H1 (cell line): ENCODE results near the gene PRKCH. TPM values are rescaled to one million over a fixed set of nuclear protein-coding genes. Genes with fewer than 3 reads are reported as not detected.

Experiments used
- CTCF ChIA-PET: fragments of 300-600 bp; sonication (Branson Sonifier 250); formaldehyde crosslinking; loops from one replicate; lab custom pipeline; 2021; ENCODE audit not compliant: partially characterized antibody; lab: Charles Lee
- POLR2A ChIA-PET: fragments of 300-600 bp; sonication (Branson Sonifier 250); formaldehyde crosslinking; loops from one replicate; lab custom pipeline; 2021; ENCODE audit warnings: inconsistent platforms; ENCODE audit not compliant: partially characterized antibody; lab: Charles Lee
- DNase-seq, 2 experiments: peaks; one replicate each; pipeline versions ENCODE4 v3.0.0 to v3.0.0-alpha.2; 2010 to 2022; ENCODE audit warnings: low spot score in 2 of 2, low read depth in 1 of 2, mixed read lengths in 1 of 2
- FAIRE-seq: peaks from 2 replicates; lab custom pipeline; 2011; peaks lifted over from hg19 to GRCh38; lab: Jason Lieb, UNC
- H2AFZ ChIP-seq: 2 replicates; pipeline ENCODE4 v1.8.1; 2012; ENCODE audit warnings: low read length, inconsistent platforms
- H2AK5ac ChIP-seq: 2 replicates; pipeline ENCODE4 v1.6.1; 2013; ENCODE audit warnings: low read depth, low read length
- H2BK120ac ChIP-seq: replicated peaks from 2 replicates; pipeline ENCODE3; 2013; ENCODE audit warnings: low read depth, low read length, inconsistent platforms
- H2BK12ac ChIP-seq: 2 replicates; pipeline ENCODE4 v1.6.1; 2013; ENCODE audit warnings: low read depth, low read length
- H2BK15ac ChIP-seq: 2 replicates; pipeline ENCODE4 v1.6.1; 2013; ENCODE audit warnings: low read length
- H2BK20ac ChIP-seq: 2 replicates; pipeline ENCODE4 v1.6.1; 2013; ENCODE audit warnings: low read length
- H2BK5ac ChIP-seq: 2 replicates; pipeline ENCODE4 v1.6.1; 2013; ENCODE audit warnings: low read depth, low read length
- H3K14ac ChIP-seq: 2 replicates; pipeline ENCODE4 v1.6.1; 2013; ENCODE audit warnings: inconsistent platforms; ENCODE audit not compliant: insufficient read length
- H3K18ac ChIP-seq: 2 replicates; pipeline ENCODE4 v1.6.1; 2013; ENCODE audit warnings: low read length; ENCODE audit errors: extremely low read depth
- H3K23ac ChIP-seq: 2 replicates; pipeline ENCODE4 v1.6.1; 2013; ENCODE audit warnings: inconsistent platforms; ENCODE audit not compliant: insufficient read length
- H3K23me2 ChIP-seq: 2 replicates; pipeline ENCODE4 v1.6.1; 2013; ENCODE audit warnings: low read depth, low read length
- H3K27ac ChIP-seq: 2 replicates; pipeline ENCODE4 v1.6.1; 2011; ENCODE audit warnings: low read depth, low read length, inconsistent platforms
- H3K27me3 ChIP-seq, 4 experiments: replicated peaks in 1 of 4; 1 replicate in 1 of 4; 2 replicates in 3 of 4; pipeline versions ENCODE4 v1.6.1 to v1.8.1; 2011 to 2013; ENCODE audit warnings: low read length in 3 of 4, mild to moderate bottlenecking in 3 of 4, inconsistent platforms in 2 of 4, mixed read lengths in 2 of 4, moderate library complexity in 1 of 4; ENCODE audit not compliant: control insufficient read depth in 3 of 4, insufficient read depth in 3 of 4; ENCODE audit errors: extremely low read depth in 1 of 4
- H3K36me3 ChIP-seq, 4 experiments: 2 replicates each; pipeline versions ENCODE4 v1.6.1 to v1.8.1; 2011 to 2013; ENCODE audit warnings: mild to moderate bottlenecking in 4 of 4, low read length in 3 of 4, moderate library complexity in 2 of 4, control low read depth in 1 of 4, inconsistent platforms in 1 of 4; ENCODE audit not compliant: insufficient read depth in 4 of 4, control insufficient read depth in 2 of 4
- H3K4ac ChIP-seq: replicated peaks from 2 replicates; pipeline ENCODE3; 2013; ENCODE audit warnings: low read length, low read depth, mixed read lengths, inconsistent platforms; ENCODE audit not compliant: insufficient read length
- H3K4me1 ChIP-seq, 4 experiments: replicated peaks in 1 of 4; 1 replicate in 1 of 4; 2 replicates in 3 of 4; pipeline versions ENCODE4 v1.6.1 to v1.8.1; 2011 to 2013; ENCODE audit warnings: low read length in 3 of 4, inconsistent platforms in 2 of 4, mixed read lengths in 1 of 4; ENCODE audit not compliant: insufficient read depth in 4 of 4, control insufficient read depth in 3 of 4
- H3K4me2 ChIP-seq, 2 experiments: 2 replicates each; pipeline versions ENCODE4 v1.6.1 to v1.8.1; 2011 to 2013; ENCODE audit warnings: low read depth in 2 of 2, low read length in 2 of 2, control low read depth in 1 of 2, inconsistent platforms in 1 of 2, mild to moderate bottlenecking in 1 of 2; ENCODE audit not compliant: insufficient read depth in 1 of 2
- H3K4me3 ChIP-seq, 4 experiments: fragments of 200-600, 300-600 bp in 1 of 4; sonication (generic), shearing (Covaris generic), sonication (Bioruptor Twin) in 1 of 4; 2 replicates each; pipeline versions ENCODE4 v1.5.1 to v1.8.1; 2011 to 2016; ENCODE audit warnings: low read length in 4 of 4, low read depth in 3 of 4, control low read depth in 2 of 4, inconsistent platforms in 2 of 4, mild to moderate bottlenecking in 2 of 4, mixed read lengths in 1 of 4, moderate library complexity in 1 of 4; ENCODE audit not compliant: insufficient read depth in 2 of 4; ENCODE audit errors: extremely low read depth in 1 of 4
- H3K56ac ChIP-seq: replicated peaks from 2 replicates; pipeline ENCODE3; 2013; ENCODE audit warnings: low read depth, mild to moderate bottlenecking, mixed read lengths, low read length, inconsistent platforms; ENCODE audit not compliant: insufficient read length
- H3K79me1 ChIP-seq: 2 replicates; pipeline ENCODE4 v1.6.1; 2013; ENCODE audit warnings: low read depth, low read length, control low read depth
- H3K79me2 ChIP-seq, 2 experiments: 2 replicates each; pipeline versions ENCODE4 v1.6.1 to v1.8.1; 2012 to 2013; ENCODE audit warnings: low read length in 2 of 2, mild to moderate bottlenecking in 2 of 2, inconsistent platforms in 1 of 2; ENCODE audit not compliant: insufficient read depth in 2 of 2, control insufficient read depth in 1 of 2
- H3K9ac ChIP-seq, 4 experiments: replicated peaks in 1 of 4; 1 replicate in 1 of 4; 2 replicates in 3 of 4; pipeline versions ENCODE4 v1.6.1 to v1.8.1; 2011 to 2013; ENCODE audit warnings: low read depth in 3 of 4, low read length in 3 of 4, control low read depth in 2 of 4, mild to moderate bottlenecking in 2 of 4, moderate library complexity in 2 of 4, inconsistent platforms in 1 of 4; ENCODE audit errors: extremely low read depth in 1 of 4
- H3K9me3 ChIP-seq, 2 experiments: 2 replicates each; pipeline versions ENCODE4 v1.6.1 to v1.8.1; 2012 to 2013; ENCODE audit warnings: mild to moderate bottlenecking in 2 of 2, moderate library complexity in 2 of 2, control low read depth in 1 of 2, inconsistent platforms in 1 of 2, low read depth in 1 of 2, low read length in 1 of 2, mixed read lengths in 1 of 2; ENCODE audit not compliant: insufficient read depth in 2 of 2
- H4K20me1 ChIP-seq, 2 experiments: replicated peaks in 1 of 2; 2 replicates each; pipeline versions ENCODE3 to v1.8.1; 2011 to 2013; ENCODE audit warnings: inconsistent platforms in 2 of 2, low read length in 2 of 2, mild to moderate bottlenecking in 1 of 2; ENCODE audit not compliant: insufficient read depth in 2 of 2, control insufficient read depth in 1 of 2
- H4K5ac ChIP-seq: 2 replicates; pipeline ENCODE4 v1.6.1; 2013; ENCODE audit warnings: low read length, low read depth, mixed read lengths, inconsistent platforms; ENCODE audit not compliant: insufficient read length
- H4K8ac ChIP-seq: 2 replicates; pipeline ENCODE4 v1.8.0; 2013; ENCODE audit warnings: mild to moderate bottlenecking, moderate library complexity, low read length, inconsistent platforms; ENCODE audit not compliant: insufficient read depth; ENCODE audit errors: extremely low read depth
- H4K91ac ChIP-seq: replicated peaks from 2 replicates; pipeline ENCODE3; 2013; ENCODE audit warnings: low read length, mixed read lengths, inconsistent platforms; ENCODE audit not compliant: insufficient read length
- CBX5 ChIP-seq: fragments of 300-800, 300-1000 bp; sonication (generic); IDR thresholded peaks from 2 replicates; pipeline ENCODE4 v1.7.1; 2016; ENCODE audit warnings: antibody characterized with exemption, low read length, low read depth
- CBX8 ChIP-seq: fragments of 300-800, 300-1000 bp; sonication (generic); IDR thresholded peaks from 2 replicates; pipeline ENCODE4 v1.7.1; 2016; ENCODE audit warnings: low read depth, low read length, borderline replicate concordance
- FOSL1 ChIP-seq: IDR thresholded peaks from 2 replicates; pipeline ENCODE4 v1.6.1; 2011; ENCODE audit warnings: mild to moderate bottlenecking, low read depth, low read length, moderate library complexity; ENCODE audit not compliant: insufficient read depth
- GTF2F1 ChIP-seq: IDR thresholded peaks from 2 replicates; pipeline ENCODE4 v1.6.1; 2012; ENCODE audit warnings: low read depth, low read length, improper control_type of control experiment, borderline replicate concordance
- MAFK ChIP-seq: IDR thresholded peaks from 2 replicates; pipeline ENCODE4 v1.6.1; 2012; ENCODE audit warnings: low read depth, mild to moderate bottlenecking, improper control_type of control experiment, low read length
- RAD21 ChIP-seq, 2 experiments: IDR thresholded peaks in 1 of 2; conservative IDR thresholded peaks in 1 of 2; 2 replicates each; pipeline ENCODE4 v1.6.1; 2011; ENCODE audit warnings: low read depth in 2 of 2, low read length in 2 of 2, improper control_type of control experiment in 1 of 2, inconsistent platforms in 1 of 2, mild to moderate bottlenecking in 1 of 2, moderate library complexity in 1 of 2
- RBBP5 ChIP-seq: IDR thresholded peaks from 2 replicates; pipeline ENCODE4 v1.7.1; 2012; ENCODE audit warnings: low read depth, mild to moderate bottlenecking, inconsistent platforms, low read length, moderate library complexity, borderline replicate concordance
- RFX5 ChIP-seq: IDR thresholded peaks from 2 replicates; pipeline ENCODE4 v1.6.1; 2011; ENCODE audit warnings: low read depth, low read length, improper control_type of control experiment, borderline replicate concordance
- SIRT6 ChIP-seq: IDR thresholded peaks from one replicate; pipeline ENCODE4 v1.7.1; 2012; ENCODE audit warnings: low read length, inconsistent platforms
- SIX5 ChIP-seq: IDR thresholded peaks from 2 replicates; pipeline ENCODE4 v1.6.1; 2011; ENCODE audit warnings: mild to moderate bottlenecking, low read depth, low read length
- SP4 ChIP-seq: IDR thresholded peaks from 2 replicates; pipeline ENCODE4 v1.6.1; 2012; ENCODE audit warnings: low read length, inconsistent platforms
- TCF12 ChIP-seq: IDR thresholded peaks from 2 replicates; pipeline ENCODE4 v1.6.1; 2011; ENCODE audit warnings: low read depth, mild to moderate bottlenecking, low read length
- TEAD4 ChIP-seq: IDR thresholded peaks from 2 replicates; pipeline ENCODE4 v1.6.1; 2012; ENCODE audit warnings: low read depth, low read length, inconsistent platforms, mixed read lengths
- ZNF274 ChIP-seq: IDR thresholded peaks from 2 replicates; pipeline ENCODE4 v1.7.0; 2012; ENCODE audit warnings: low read length, borderline replicate concordance; ENCODE audit errors: extremely low read depth
- WGBS, 2 experiments: shearing (Covaris generic) in 1 of 2; methylation state at CpG; one replicate each; pipeline versions ENCODE4 v1.1.6 to v1.1.7; 2013 to 2015; ENCODE audit warnings: low lambda C conversion rate in 2 of 2, mixed read lengths in 2 of 2, inconsistent platforms in 1 of 2, low coverage in 1 of 2, missing lambda C conversion rate in 1 of 2; ENCODE audit not compliant: insufficient replicate concordance in 2 of 2, insufficient coverage in 1 of 2, insufficient read length in 1 of 2; ENCODE audit errors: extremely low coverage in 1 of 2, missing lambda C conversion rate in 1 of 2; 5-methylcytosine and 5-hydroxymethylcytosine counted together
- polyA plus RNA-seq, 7 experiments: library from polyadenylated mRNA; depleted of rRNA in 3 of 7; stranded (reverse) in 5 of 7; unstranded in 2 of 7; fragments of >200 nt in 5 of 7; fragments of 200-250 nt in 2 of 7; gene quantifications; 1 replicate in 5 of 7; 2 replicates in 1 of 7; 4 replicates in 1 of 7; pipeline versions ENCODE4 v1.2.1 to v1.2.3, GENCODE V29; 2011 to 2013; ENCODE audit warnings: missing spikeins in 2 of 7, mixed read lengths in 2 of 7
- total RNA-seq: library from RNA; stranded (reverse); fragmentation: NEBNext Ultra II Directional; extraction: Animal tissue kit (Norgen Biotek cat#: 25700); gene quantifications from 2 replicates; pipeline ENCODE4 v1.2.1, GENCODE V29; 2021
- TF ChIP-seq, protein P1 (sequence below): IDR thresholded peaks from 2 replicates; pipeline ENCODE4 v1.6.1; 2012; ENCODE audit warnings: inconsistent platforms

PRKCH gene
- total and polyA plus RNA-seq, 2 of the 8 experiments (the other 6 are each of a cell fraction or from before 2014, with no cell fraction given) = 6.4 to 7.0 TPM

DNA sequence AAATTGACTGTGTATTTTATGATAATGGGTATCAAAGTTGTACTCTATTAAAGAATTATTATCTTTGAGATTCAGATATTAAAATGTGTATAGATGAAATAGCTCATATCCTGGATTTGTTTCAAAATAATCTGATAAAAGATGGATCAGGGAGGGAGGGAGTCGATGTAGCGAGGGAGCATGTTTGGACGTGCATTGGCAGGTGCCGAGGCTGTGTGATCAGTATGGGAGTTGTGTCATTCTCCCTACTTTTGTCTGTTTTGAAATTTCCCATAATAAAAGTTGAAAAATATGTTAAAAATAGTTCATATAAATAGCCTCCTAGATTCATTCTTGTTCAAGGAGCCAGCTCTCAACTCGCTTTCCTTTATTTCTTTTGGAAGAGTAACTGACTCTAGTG lies 202.4 kb downstream of the PRKCH start:
- Histone ChIP-seq H3K56ac (no peak overlapping the region), H2BK120ac (no peak overlapping the region), H3K79me2 (no peaks in the 10 kb centered on the region), H4K5ac (no peak overlapping the region), H4K20me1 (no peaks in the 10 kb centered on the region), H2BK20ac (no peak overlapping the region), H3K4me3 (no peak overlapping the region), H4K8ac (no peak overlapping the region), H2BK12ac (no peak overlapping the region), H3K36me3 (no peaks in the 10 kb centered on the region; a peak in 1 of 8 replicates), H4K91ac (no peak overlapping the region), H2BK5ac (no peak overlapping the region), H3K18ac (no peak overlapping the region), H3K27ac (no peak overlapping the region), H3K4me1 (peaks cover 0 to 8% (median 3%) of the 10 kb centered on the region in 4 experiments; a peak in 2 of 7 replicates), H3K23ac (no peak overlapping the region), H3K14ac (no peak overlapping the region), H3K79me1 (no peaks in the 10 kb centered on the region), H3K9ac (no peak overlapping the region), H3K9me3 (no peaks in the 10 kb centered on the region), H2BK15ac (no peak overlapping the region), H3K27me3 (no peaks in the 10 kb centered on the region), H3K4me2 (no peak overlapping the region), H2AFZ (no peak overlapping the region), H3K23me2 (no peaks in the 10 kb centered on the region; the same call in 1 of the 2 replicates), H2AK5ac (no peak overlapping the region), H3K4ac (no peak overlapping the region)
- CTCF ChIA-PET = interaction anchor here (0.7 to 1.3 kb wide), 3 partner anchors 8 to 48 kb away, joined by 3 to 5 read pairs (median 3); no protein-coding TSS in a partner anchor
- no peak for FAIRE-seq
- POLR2A ChIA-PET = interaction anchor here (1.0 kb wide), 1 partner anchor 9 kb away, joined by 3 read pairs; no protein-coding TSS in a partner anchor
- DNase-seq = no peak
- WGBS, 2 experiments = 73% methylated on average over 5 of the region's 5 CpGs; no CpG with 5 or more reads in 1 of the 2 experiments
- no peak for TF ChIP-seq TEAD4
- TF ChIP-seq CBX8 = no peak
- TF ChIP-seq, protein P1, sequence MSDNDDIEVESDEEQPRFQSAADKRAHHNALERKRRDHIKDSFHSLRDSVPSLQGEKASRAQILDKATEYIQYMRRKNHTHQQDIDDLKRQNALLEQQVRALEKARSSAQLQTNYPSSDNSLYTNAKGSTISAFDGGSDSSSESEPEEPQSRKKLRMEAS = no peak
- TF ChIP-seq RAD21 (IDR thresholded peaks at IDR 0.05 in 1 of 2, conservative IDR thresholded peaks at IDR 0.05 in 1 of 2; ENCODE audit: low read depth in 2 of 2, low read length in 2 of 2) = no peak
- no peak for TF ChIP-seq GTF2F1
- no peak for TF ChIP-seq TCF12
- TF ChIP-seq MAFK = no peak
- TF ChIP-seq SP4 = no peak
- TF ChIP-seq RFX5 = no peak
- no peak for TF ChIP-seq RBBP5
- no peak for TF ChIP-seq SIX5
- TF ChIP-seq CBX5 = no peak
- TF ChIP-seq FOSL1 = no peak
- no peak for TF ChIP-seq ZNF274
- TF ChIP-seq SIRT6 = no peak
